GM10266 (cell line): ENCODE measurements around the gene CHGA.

Experiments
- DNase-seq: peaks from one replicate; pipeline ENCODE4 v3.0.0; 2012; ENCODE audit errors: extremely low spot score
- CTCF ChIP-seq: IDR thresholded peaks from 2 replicates; pipeline ENCODE4 v1.5.1; 2012; ENCODE audit warnings: mild to moderate bottlenecking, low read depth; ENCODE audit not compliant: control insufficient read depth, insufficient read depth; ENCODE audit errors: missing control alignments

Gene CHGA

DNA sequence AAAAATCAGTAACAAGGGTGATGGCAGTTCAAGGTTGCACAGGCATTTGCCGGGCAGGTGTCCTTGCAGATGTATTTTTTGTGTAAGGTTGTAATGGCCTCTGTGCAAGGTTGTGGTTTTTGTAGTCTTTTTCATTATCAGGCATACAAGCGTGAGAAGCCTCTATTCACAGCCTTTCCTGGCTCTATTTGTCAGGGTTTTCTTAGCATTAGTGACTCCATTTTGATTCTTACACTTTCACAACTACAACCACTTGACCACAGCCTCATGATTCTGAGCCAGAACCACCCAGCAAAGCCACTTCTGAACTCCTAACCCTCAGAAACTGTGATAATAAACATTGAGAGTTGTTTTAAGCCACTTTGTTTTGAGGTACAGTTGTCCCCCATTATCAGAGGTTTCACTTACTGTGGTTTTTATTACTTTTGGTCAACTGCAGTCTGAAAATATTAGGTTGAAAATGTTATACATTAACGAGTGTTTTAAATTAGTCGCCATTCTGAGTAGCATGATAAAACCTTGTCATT, 27.5 kb upstream of the CHGA start:
- no peak for DNase-seq
- no peak for TF ChIP-seq CTCF

DNA sequence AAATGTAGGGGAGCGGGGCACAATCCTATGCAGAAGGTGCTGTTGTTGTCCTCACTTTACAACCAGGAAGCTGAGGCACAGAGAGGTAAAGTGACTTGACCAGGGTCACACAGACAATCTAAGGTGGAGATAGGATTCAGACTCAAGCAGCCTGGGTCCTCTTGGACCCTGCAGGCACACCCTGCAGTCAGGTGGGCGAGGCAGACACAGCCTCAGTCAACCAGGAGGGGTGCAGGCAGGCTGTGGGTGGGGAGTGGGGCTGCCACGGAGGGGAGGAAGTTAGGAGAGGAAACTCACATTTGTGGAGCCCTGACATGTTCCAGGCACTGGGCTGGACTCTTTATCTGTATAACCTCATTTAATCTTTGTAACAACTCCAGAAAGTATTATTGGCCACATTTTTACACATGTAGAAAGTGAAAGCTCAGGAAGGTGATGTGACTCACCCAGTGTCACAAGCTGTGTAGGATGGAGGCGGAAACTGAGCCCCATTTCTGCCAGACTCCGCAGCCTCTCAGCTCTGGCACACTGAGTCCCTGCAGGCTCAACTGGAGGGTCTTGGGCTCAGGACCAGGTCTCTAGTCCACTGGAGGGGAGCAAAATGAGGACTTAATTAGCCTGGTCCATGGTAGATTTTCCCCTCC, 24.9 kb upstream of the CHGA start:
- no peak for TF ChIP-seq CTCF
- DNase-seq, result no peak

DNA sequence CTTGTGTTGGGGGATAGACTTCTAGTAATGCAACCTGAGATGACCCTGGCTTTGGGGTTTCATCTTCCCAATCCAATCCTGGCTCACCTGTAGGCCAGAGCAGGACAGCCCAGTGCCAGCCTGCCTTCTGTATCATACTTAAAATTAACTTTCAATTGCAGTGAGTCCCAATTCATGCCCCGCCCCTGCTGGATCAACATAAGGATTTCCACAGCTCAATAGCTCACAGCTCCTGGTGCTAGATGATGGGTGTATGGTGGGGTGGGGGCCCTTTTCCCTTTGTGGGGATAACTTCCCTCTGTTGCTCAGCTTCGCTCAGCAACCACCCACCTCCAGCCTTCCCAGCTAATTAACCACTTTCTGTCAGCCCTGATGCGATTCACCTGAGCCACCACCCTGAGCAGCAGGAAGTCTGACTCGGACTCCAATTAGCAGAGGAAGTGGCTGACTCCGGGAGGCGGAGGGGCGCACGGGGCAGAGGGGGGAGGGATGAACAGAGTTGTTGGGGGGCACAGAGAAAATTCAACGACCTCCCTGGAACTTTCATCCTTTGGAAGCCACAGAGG, 24.3 kb upstream of the CHGA start:
- TF ChIP-seq CTCF, result no peak
- DNase-seq, result no peak

- TF ChIP-seq CTCF, result no peak
- no peak for DNase-seq
Observed at GRCh38 chr14:92900660-92901059, 22.3 kb upstream of the CHGA start.

DNA sequence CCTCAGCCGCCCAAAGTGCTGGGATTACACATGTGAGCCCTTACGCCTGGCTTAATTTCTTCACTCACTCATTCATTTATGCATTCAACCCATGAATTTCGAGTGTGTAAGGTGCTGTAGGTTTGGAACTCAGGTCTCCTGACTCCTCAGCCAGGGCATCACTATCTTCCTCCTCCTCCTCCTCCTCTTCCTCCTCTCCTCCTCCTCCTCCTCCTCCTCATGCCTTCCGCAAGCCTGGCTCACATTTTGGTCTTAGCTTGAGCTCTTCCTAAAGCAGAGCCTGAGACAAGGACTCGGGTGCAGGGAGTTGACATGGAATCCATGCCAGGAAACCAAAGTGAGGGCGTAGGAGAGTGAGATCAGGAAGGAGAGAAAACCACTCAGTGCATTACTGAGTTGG, 20.8 kb upstream of the CHGA start:
- no peak for DNase-seq
- no peak for TF ChIP-seq CTCF

GRCh38 chr14:92902726-92903125, 20.2 kb upstream of the CHGA start:
- DNase-seq, result no peak
- no peak for TF ChIP-seq CTCF

DNA sequence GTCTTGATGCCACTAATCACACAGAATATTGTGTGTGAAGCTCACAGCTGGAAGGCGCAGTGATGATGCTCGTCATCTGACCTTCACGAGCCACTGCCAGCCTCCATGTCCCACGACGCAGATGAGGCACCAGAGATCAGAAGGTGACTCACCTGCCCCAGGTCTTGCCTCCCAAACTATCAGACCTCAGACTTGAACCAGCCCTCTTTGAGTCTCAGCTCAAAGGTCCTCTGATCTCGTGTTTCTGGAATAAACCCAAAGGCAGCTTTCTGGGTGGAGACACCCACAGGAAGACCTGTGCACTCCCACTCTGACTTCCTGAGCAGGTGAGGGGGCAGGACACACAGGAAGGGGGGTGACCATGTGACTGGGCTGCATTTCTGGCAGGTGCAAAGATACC, 19.6 kb upstream of the CHGA start:
- DNase-seq, result no peak
- no peak for TF ChIP-seq CTCF
